CD8-positive, alpha-beta memory T cell (primary cell): ENCODE measurements around the gene OR2C1. TPM values are rescaled to one million over a fixed set of nuclear protein-coding genes. Genes with fewer than 3 reads are reported as not detected.

Experiments
- CTCF ChIA-PET: fragments of 350-600 bp; sonication (Branson Sonifier 250); formaldehyde crosslinking; loops from one replicate; lab custom pipeline; 2021; ENCODE audit warnings: antibody characterized with exemption; lab: Charles Lee
- POLR2A ChIA-PET: fragments of 350-600 bp; sonication (Branson Sonifier 250); formaldehyde crosslinking; loops from one replicate; lab custom pipeline; 2021; ENCODE audit warnings: antibody characterized with exemption; lab: Charles Lee
- DNase-seq, 5 donors: peaks; one replicate each; pipeline versions ENCODE4 v3.0.0 to v3.0.0-alpha.2; 2020 to 2022; ENCODE audit warnings: mixed read lengths in 1 of 5
- H3K27ac ChIP-seq: one replicate; pipeline ENCODE4 v1.7.0; 2013; ENCODE audit warnings: low read depth, mild to moderate bottlenecking, low read length, moderate library complexity
- H3K27me3 ChIP-seq: 2 replicates; pipeline ENCODE4 v1.7.0; 2013; ENCODE audit warnings: low read length, mild to moderate bottlenecking; ENCODE audit not compliant: insufficient read depth, poor library complexity, severe bottlenecking
- H3K36me3 ChIP-seq: 2 replicates; pipeline ENCODE4 v1.7.0; 2013; ENCODE audit warnings: mild to moderate bottlenecking, low read length, moderate library complexity; ENCODE audit not compliant: insufficient read depth
- H3K4me1 ChIP-seq: 2 replicates; pipeline ENCODE4 v1.7.0; 2013; ENCODE audit warnings: mild to moderate bottlenecking, low read length, moderate library complexity; ENCODE audit not compliant: insufficient read depth
- H3K4me3 ChIP-seq: 2 replicates; pipeline ENCODE4 v1.7.0; 2013; ENCODE audit warnings: mild to moderate bottlenecking, low read length
- H3K9me3 ChIP-seq: 2 replicates; pipeline ENCODE4 v1.7.0; 2013; ENCODE audit warnings: mild to moderate bottlenecking, low read length
- H3K27ac Mint-ChIP-seq, 8 donors: one replicate each; pipeline ENCODE4 v1.8.0; 2020 to 2021; ENCODE audit warnings: mixed read lengths in 8 of 8, mild to moderate bottlenecking in 6 of 8, inconsistent platforms in 3 of 8, moderate library complexity in 3 of 8
- H3K27me3 Mint-ChIP-seq, 2 donors: one replicate each; pipeline ENCODE4 v1.8.0; 2020 to 2021; ENCODE audit warnings: mixed read lengths in 2 of 2, mild to moderate bottlenecking in 1 of 2, moderate library complexity in 1 of 2
- H3K36me3 Mint-ChIP-seq, 3 donors: one replicate each; pipeline ENCODE4 v1.8.0; 2020 to 2021; ENCODE audit warnings: mixed read lengths in 3 of 3, inconsistent platforms in 1 of 3, mild to moderate bottlenecking in 1 of 3
- H3K4me1 Mint-ChIP-seq, 3 donors: one replicate each; pipeline ENCODE4 v1.8.0; 2020 to 2021; ENCODE audit warnings: mixed read lengths in 3 of 3, inconsistent platforms in 1 of 3, mild to moderate bottlenecking in 1 of 3
- H3K4me3 Mint-ChIP-seq, 7 donors: one replicate each; pipeline ENCODE4 v1.8.0; 2020 to 2021; ENCODE audit warnings: mixed read lengths in 7 of 7, mild to moderate bottlenecking in 6 of 7, moderate library complexity in 4 of 7, inconsistent platforms in 2 of 7
- H3K9me3 Mint-ChIP-seq, 5 donors: one replicate each; pipeline ENCODE4 v1.8.0; 2020 to 2022; ENCODE audit warnings: mixed read lengths in 5 of 5, mild to moderate bottlenecking in 3 of 5, moderate library complexity in 2 of 5, inconsistent platforms in 1 of 5
- polyA plus RNA-seq: library from polyadenylated mRNA; unstranded; fragments of 300-500 nt; fragmentation: Illumina TruSeq; gene quantifications from one replicate; pipeline ENCODE4 v1.2.3, GENCODE V29; 2021
- total RNA-seq, 2 experiments: library from RNA; stranded (reverse); gene quantifications; one replicate each; pipeline ENCODE4 v1.2.3, GENCODE V29; 2021

The OR2C1 gene
- total and polyA plus RNA-seq, 3 experiments from 2014 or later = 0.15 TPM; not detected in 2

- Histone ChIP-seq H3K27ac (no peak overlapping the region), H3K27me3 (no peaks in the 10 kb centered on the region), H3K9me3 (no peaks in the 10 kb centered on the region), H3K4me1 (no peaks in the 10 kb centered on the region), H3K36me3 (no peaks in the 10 kb centered on the region), H3K4me3 (no peak overlapping the region)
- Mint-ChIP-seq H3K27ac (no peak overlapping the region), H3K4me3 (no peak overlapping the region), H3K36me3 (peaks cover 0 to 4% (median 0%) of the 10 kb centered on the region in 3 donors), H3K9me3 (no peaks in the 10 kb centered on the region), H3K4me1 (no peaks in the 10 kb centered on the region), H3K27me3 (peaks cover 4 to 12% of the 10 kb centered on the region in 2 donors)
- no peak for DNase-seq
- ChIA-PET POLR2A (no interaction called here), CTCF (no interaction called here)
These were observed 9.6 kb upstream of the OR2C1 start for GRCh38 chr16:3346041-3346440.

- H3K4me1 ChIP-seq = no peaks in the 10 kb centered on the region
- DNase-seq = no peak
- CTCF ChIA-PET = no interaction called here
- no peaks in the 10 kb centered on the region for H3K4me1 Mint-ChIP-seq
- POLR2A ChIA-PET = no interaction called here
- no peak overlapping the region for H3K4me3 Mint-ChIP-seq
- no peak overlapping the region for H3K27ac Mint-ChIP-seq
- H3K36me3 Mint-ChIP-seq = peaks cover 0 to 4% (median 0%) of the 10 kb centered on the region in 3 donors
- peaks cover 0 to 2% of the 10 kb centered on the region in 2 donors for H3K27me3 Mint-ChIP-seq
- no peaks in the 10 kb centered on the region for H3K27me3 ChIP-seq
- H3K9me3 ChIP-seq = no peaks in the 10 kb centered on the region
- H3K9me3 Mint-ChIP-seq = no peaks in the 10 kb centered on the region
- no peak overlapping the region for H3K4me3 ChIP-seq
- H3K27ac ChIP-seq = no peak overlapping the region
- H3K36me3 ChIP-seq = no peaks in the 10 kb centered on the region
These were observed 8.1 kb upstream of the OR2C1 start for GRCh38 chr16:3347586-3347985.

- Histone ChIP-seq H3K4me1 (no peaks in the 10 kb centered on the region), H3K27ac (no peak overlapping the region), H3K4me3 (no peak overlapping the region), H3K36me3 (no peaks in the 10 kb centered on the region), H3K27me3 (no peaks in the 10 kb centered on the region), H3K9me3 (no peaks in the 10 kb centered on the region)
- H3K9me3 Mint-ChIP-seq = peaks cover 0 to 1% (median 0%) of the 10 kb centered on the region in 5 donors
- H3K27ac Mint-ChIP-seq = no peak overlapping the region
- H3K4me1 Mint-ChIP-seq = peaks cover under 1 to 2% (median 2%) of the 10 kb centered on the region in 3 donors
- H3K27me3 Mint-ChIP-seq = peaks cover 0 to 3% of the 10 kb centered on the region in 2 donors
- POLR2A ChIA-PET = no interaction called here
- CTCF ChIA-PET = no interaction called here
- H3K36me3 Mint-ChIP-seq = peaks cover 0 to 4% (median 0%) of the 10 kb centered on the region in 3 donors
- H3K4me3 Mint-ChIP-seq = no peak overlapping the region
- no peak for DNase-seq
These were observed 7.0 kb upstream of the OR2C1 start for GRCh38 chr16:3348547-3349167.

- H3K36me3 Mint-ChIP-seq = peaks cover 0 to 4% (median 0%) of the 10 kb centered on the region in 3 donors
- no peaks in the 10 kb centered on the region for H3K36me3 ChIP-seq
- peaks cover 0 to 3% of the 10 kb centered on the region in 2 donors for H3K27me3 Mint-ChIP-seq
- no peak overlapping the region for H3K4me3 Mint-ChIP-seq
- H3K4me3 ChIP-seq = no peak overlapping the region
- ChIA-PET POLR2A (no interaction called here), CTCF (no interaction called here)
- H3K27ac Mint-ChIP-seq = no peak overlapping the region
- no peak overlapping the region for H3K27ac ChIP-seq
- no peaks in the 10 kb centered on the region for H3K9me3 ChIP-seq
- no peaks in the 10 kb centered on the region for H3K27me3 ChIP-seq
- no peak for DNase-seq
- no peaks in the 10 kb centered on the region for H3K4me1 ChIP-seq
- peaks cover 2 to 4% (median 4%) of the 10 kb centered on the region in 3 donors for H3K4me1 Mint-ChIP-seq
- H3K9me3 Mint-ChIP-seq = peaks cover 0 to 2% (median 0%) of the 10 kb centered on the region in 5 donors
These were observed 6.5 kb upstream of the OR2C1 start for GRCh38 chr16:3349175-3349574.

- Histone ChIP-seq H3K27me3 (no peaks in the 10 kb centered on the region), H3K27ac (no peak overlapping the region), H3K36me3 (no peaks in the 10 kb centered on the region), H3K4me3 (no peak overlapping the region), H3K4me1 (no peaks in the 10 kb centered on the region), H3K9me3 (no peaks in the 10 kb centered on the region)
- no peak overlapping the region for H3K4me3 Mint-ChIP-seq
- H3K9me3 Mint-ChIP-seq = peaks cover 0 to 21% (median 17%) of the 10 kb centered on the region in 5 donors
- H3K4me1 Mint-ChIP-seq = peaks cover 4 to 7% (median 4%) of the 10 kb centered on the region in 3 donors
- POLR2A ChIA-PET = no interaction called here
- H3K36me3 Mint-ChIP-seq = peaks cover 1 to 13% (median 3%) of the 10 kb centered on the region in 3 donors
- CTCF ChIA-PET = no interaction called here
- peak overlapping the region in 1 of 8 donors; percentile 65 for H3K27ac Mint-ChIP-seq
- H3K27me3 Mint-ChIP-seq = peaks cover 23 to 33% of the 10 kb centered on the region in 2 donors
- DNase-seq = no peak
These were observed 429 bp downstream of the OR2C1 start for GRCh38 chr16:3356118-3356517.

GRCh38 chr16:3358871-3359270, 3.2 kb downstream of the OR2C1 start:
- H3K27ac Mint-ChIP-seq = no peak overlapping the region

GRCh38 chr16:3362931-3363330, 7.2 kb downstream of the OR2C1 start:
- Histone ChIP-seq H3K9me3 (no peaks in the 10 kb centered on the region), H3K4me1 (peaks cover 3% of the 10 kb centered on the region), H3K27ac (no peak overlapping the region), H3K27me3 (no peaks in the 10 kb centered on the region), H3K36me3 (no peaks in the 10 kb centered on the region), H3K4me3 (no peak overlapping the region)
- DNase-seq = no peak
- Mint-ChIP-seq H3K4me1 (peaks cover 10 to 14% (median 13%) of the 10 kb centered on the region in 3 donors), H3K36me3 (peaks cover 3 to 37% (median 12%) of the 10 kb centered on the region in 3 donors), H3K9me3 (peaks cover 3 to 63% (median 43%) of the 10 kb centered on the region in 5 donors), H3K4me3 (no peak overlapping the region), H3K27me3 (peaks cover 16 to 38% of the 10 kb centered on the region in 2 donors), H3K27ac (no peak overlapping the region)
- CTCF ChIA-PET = no interaction called here
- POLR2A ChIA-PET = no interaction called here

More at GRCh38 chr16:3358871-3359270, 3.2 kb downstream of the OR2C1 start:
- CTCF ChIA-PET = no interaction called here
- peaks cover 0 to 36% (median 25%) of the 10 kb centered on the region in 5 donors for H3K9me3 Mint-ChIP-seq
- H3K9me3 ChIP-seq = no peaks in the 10 kb centered on the region
- no peak overlapping the region for H3K4me3 Mint-ChIP-seq
- H3K27me3 Mint-ChIP-seq = peaks cover 26 to 49% of the 10 kb centered on the region in 2 donors
- H3K27me3 ChIP-seq = no peaks in the 10 kb centered on the region
- H3K36me3 Mint-ChIP-seq = peaks cover 1 to 22% (median 6%) of the 10 kb centered on the region in 3 donors
- H3K4me1 ChIP-seq = no peaks in the 10 kb centered on the region
- DNase-seq = no peak
- POLR2A ChIA-PET = no interaction called here
- H3K4me3 ChIP-seq = no peak overlapping the region
- no peaks in the 10 kb centered on the region for H3K36me3 ChIP-seq
- peaks cover 0 to 4% (median 2%) of the 10 kb centered on the region in 3 donors for H3K4me1 Mint-ChIP-seq
- no peak overlapping the region for H3K27ac ChIP-seq

- no peak overlapping the region for H3K27ac Mint-ChIP-seq
- peaks cover 3% of the 10 kb centered on the region for H3K4me1 ChIP-seq
- POLR2A ChIA-PET = no interaction called here
- H3K27me3 Mint-ChIP-seq = peaks cover 16 to 35% of the 10 kb centered on the region in 2 donors
- no peaks in the 10 kb centered on the region for H3K36me3 ChIP-seq
- H3K4me3 ChIP-seq = no peak overlapping the region
- peaks cover 10 to 14% (median 13%) of the 10 kb centered on the region in 3 donors for H3K4me1 Mint-ChIP-seq
- H3K27ac ChIP-seq = no peak overlapping the region
- H3K4me3 Mint-ChIP-seq = peak overlapping the region in 3 of 7 donors; percentile 32 to 54 (median 48)
- peaks cover 3 to 37% (median 16%) of the 10 kb centered on the region in 3 donors for H3K36me3 Mint-ChIP-seq
- no peaks in the 10 kb centered on the region for H3K27me3 ChIP-seq
- peaks cover 3 to 61% (median 43%) of the 10 kb centered on the region in 5 donors for H3K9me3 Mint-ChIP-seq
- CTCF ChIA-PET = no interaction called here
- H3K9me3 ChIP-seq = no peaks in the 10 kb centered on the region
- no peak for DNase-seq
These were observed 8.1 kb downstream of the OR2C1 start for GRCh38 chr16:3363793-3364192.
